Neural cell (in vitro differentiated cells): Measurements from ENCODE around the gene LRRC8E. TPM values are rescaled to one million over a fixed set of nuclear protein-coding genes. Genes with fewer than 3 reads are reported as not detected.

Source experiments
- H2AFZ ChIP-seq: fragments of 200-600, 300-800 bp; sonication (generic), shearing (Covaris generic); 2 replicates; pipeline ENCODE4 v1.6.0; 2014; ENCODE audit warnings: low read depth, mild to moderate bottlenecking, antibody characterized with exemption, low read length, moderate library complexity
- H3F3A ChIP-seq: fragments of 200-600 bp; shearing (Covaris generic); 2 replicates; pipeline ENCODE4 v1.6.1; 2016; ENCODE audit warnings: mild to moderate bottlenecking, moderate library complexity, mixed read lengths, antibody characterized with exemption, low read length; ENCODE audit not compliant: insufficient read depth, poor library complexity, severe bottlenecking
- H3K27ac ChIP-seq: fragments of 200-600, 300-800 bp; sonication (generic), shearing (Covaris generic); 2 replicates; pipeline ENCODE4 v1.5.1; 2014; ENCODE audit warnings: mild to moderate bottlenecking, low read length, moderate library complexity
- H3K27me3 ChIP-seq: fragments of 300-800, 200-600 bp; sonication (generic), shearing (Covaris generic); 2 replicates; pipeline ENCODE4 v1.6.0; 2014; ENCODE audit warnings: mild to moderate bottlenecking, low read depth, low read length, moderate library complexity; ENCODE audit not compliant: insufficient read depth
- H3K36me3 ChIP-seq: fragments of 300-800, 200-600 bp; sonication (generic), shearing (Covaris generic); 2 replicates; pipeline ENCODE4 v1.5.1; 2014; ENCODE audit warnings: mild to moderate bottlenecking, antibody characterized with exemption, low read length, moderate library complexity; ENCODE audit not compliant: insufficient read depth
- H3K4me2 ChIP-seq: fragments of 300-800, 200-600 bp; sonication (generic), shearing (Covaris generic); 2 replicates; pipeline ENCODE4 v1.6.0; 2014; ENCODE audit warnings: mild to moderate bottlenecking, low read length
- H3K4me3 ChIP-seq: fragments of 300-800, 200-600 bp; sonication (generic), shearing (Covaris generic); 2 replicates; pipeline ENCODE4 v1.5.1; 2014; ENCODE audit warnings: mild to moderate bottlenecking, low read length, moderate library complexity
- H3K79me2 ChIP-seq: fragments of 200-600 bp; shearing (Covaris generic); replicated peaks from 2 replicates; pipeline ENCODE4 v1.6.0; 2014; ENCODE audit warnings: mild to moderate bottlenecking, low read length, moderate library complexity; ENCODE audit not compliant: insufficient read depth
- H3K9ac ChIP-seq: fragments of 300-800, 200-600 bp; sonication (generic), shearing (Covaris generic); 2 replicates; pipeline ENCODE4 v1.6.1; 2016; ENCODE audit warnings: mild to moderate bottlenecking, low read length, mixed read lengths
- H3K9me2 ChIP-seq: fragments of 200-600 bp; shearing (Covaris generic); 2 replicates; pipeline ENCODE4 v1.6.1; 2016; ENCODE audit warnings: mild to moderate bottlenecking, low read length, mixed read lengths; ENCODE audit not compliant: insufficient read depth
- H3K9me3 ChIP-seq: fragments of 200-600, 300-800 bp; sonication (generic), shearing (Covaris generic); 2 replicates; pipeline ENCODE4 v1.6.1; 2016; ENCODE audit warnings: mild to moderate bottlenecking, mixed run types, low read length, moderate library complexity, mixed read lengths
- H4K20me1 ChIP-seq: fragments of 200-600 bp; shearing (Covaris generic); 2 replicates; pipeline ENCODE4 v1.6.1; 2016; ENCODE audit warnings: mild to moderate bottlenecking, mixed run types; ENCODE audit not compliant: insufficient read depth
- EP300 ChIP-seq: fragments of 450-650 bp; conservative IDR thresholded peaks from 2 replicates; pipeline ENCODE4 v1.6.1; 2014; ENCODE audit warnings: antibody characterized with exemption, mild to moderate bottlenecking, moderate library complexity; ENCODE audit not compliant: poor library complexity, severe bottlenecking
- EZH2 ChIP-seq: fragments of 200-600, 300-800 bp; shearing (Covaris generic), sonication (generic); IDR thresholded peaks from 2 replicates; pipeline ENCODE4 v1.6.1; 2014; ENCODE audit warnings: antibody characterized with exemption, low read length, borderline replicate concordance, mild to moderate bottlenecking; ENCODE audit not compliant: insufficient read depth, poor library complexity, severe bottlenecking
- MXI1 ChIP-seq: fragments of 450-650 bp; conservative IDR thresholded peaks from 2 replicates; pipeline ENCODE4 v1.6.1; 2014; ENCODE audit warnings: antibody characterized with exemption, mild to moderate bottlenecking; ENCODE audit not compliant: poor library complexity, severe bottlenecking
- POLR2AphosphoS5 ChIP-seq: IDR thresholded peaks from 2 replicates; pipeline ENCODE4 v1.6.1; 2012
- RAD21 ChIP-seq: fragments of 450-650 bp; conservative IDR thresholded peaks from 2 replicates; pipeline ENCODE4 v1.6.1; 2014; ENCODE audit warnings: antibody characterized with exemption, mild to moderate bottlenecking, moderate library complexity
- SMC3 ChIP-seq: fragments of 450-650 bp; conservative IDR thresholded peaks from 2 replicates; pipeline ENCODE4 v1.6.1; 2014; ENCODE audit warnings: antibody characterized with exemption, mild to moderate bottlenecking, moderate library complexity; ENCODE audit not compliant: poor library complexity
- TAF1 ChIP-seq: IDR thresholded peaks from 2 replicates; pipeline ENCODE4 v1.6.1; 2012; ENCODE audit warnings: low read depth
- polyA plus RNA-seq: library from polyadenylated mRNA; depleted of rRNA; stranded (reverse); fragments of >200 nt; gene quantifications from 2 replicates; pipeline ENCODE4 v1.2.3, GENCODE V29; 2014
- TF ChIP-seq, protein P1 (sequence below): fragments of 450-650 bp; IDR thresholded peaks from 2 replicates; pipeline ENCODE4 v1.5.1; 2014; ENCODE audit warnings: antibody characterized with exemption, mild to moderate bottlenecking, moderate library complexity; ENCODE audit not compliant: poor library complexity, severe bottlenecking
- TF ChIP-seq, protein P2 (sequence below): IDR thresholded peaks from 2 replicates; pipeline ENCODE4 v1.6.1; 2012; ENCODE audit warnings: borderline replicate concordance

The LRRC8E gene
- polyA plus RNA-seq, 1 donor from 2014 or later = not detected

DNA sequence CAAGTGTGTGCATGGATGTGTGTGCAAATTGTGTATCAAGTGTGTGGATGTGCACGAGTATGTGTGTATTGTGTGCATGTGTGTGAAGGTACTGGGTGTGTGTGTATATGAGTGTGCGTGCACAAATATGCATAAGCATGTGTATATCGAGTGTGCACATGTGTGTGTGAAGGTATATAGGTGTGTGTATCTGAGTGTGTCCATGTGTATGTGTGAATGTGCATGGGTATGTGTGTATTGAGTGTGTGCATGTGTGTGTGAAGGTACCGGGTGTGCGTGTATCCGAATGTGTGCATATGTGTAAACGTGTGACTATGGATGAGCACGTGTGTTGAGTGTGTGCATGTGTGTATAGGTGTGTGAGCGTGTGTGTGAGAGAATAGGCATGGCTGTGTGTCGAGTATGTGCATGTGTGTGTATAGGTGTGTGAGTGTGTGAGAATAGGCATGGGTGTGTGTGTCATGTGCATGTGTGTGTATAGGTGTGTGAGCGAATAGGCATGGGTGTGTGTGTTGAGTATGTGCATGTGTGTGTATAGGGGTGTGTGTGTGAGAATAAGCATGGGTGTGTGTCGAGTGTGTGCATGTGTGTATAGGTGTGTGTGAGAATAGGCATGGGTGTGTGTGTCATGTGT, 45.5 kb upstream of the LRRC8E start:
- H3K36me3 ChIP-seq = no peaks in the 10 kb centered on the region
- H3K27ac ChIP-seq = no peak overlapping the region
- TF ChIP-seq, protein P1, sequence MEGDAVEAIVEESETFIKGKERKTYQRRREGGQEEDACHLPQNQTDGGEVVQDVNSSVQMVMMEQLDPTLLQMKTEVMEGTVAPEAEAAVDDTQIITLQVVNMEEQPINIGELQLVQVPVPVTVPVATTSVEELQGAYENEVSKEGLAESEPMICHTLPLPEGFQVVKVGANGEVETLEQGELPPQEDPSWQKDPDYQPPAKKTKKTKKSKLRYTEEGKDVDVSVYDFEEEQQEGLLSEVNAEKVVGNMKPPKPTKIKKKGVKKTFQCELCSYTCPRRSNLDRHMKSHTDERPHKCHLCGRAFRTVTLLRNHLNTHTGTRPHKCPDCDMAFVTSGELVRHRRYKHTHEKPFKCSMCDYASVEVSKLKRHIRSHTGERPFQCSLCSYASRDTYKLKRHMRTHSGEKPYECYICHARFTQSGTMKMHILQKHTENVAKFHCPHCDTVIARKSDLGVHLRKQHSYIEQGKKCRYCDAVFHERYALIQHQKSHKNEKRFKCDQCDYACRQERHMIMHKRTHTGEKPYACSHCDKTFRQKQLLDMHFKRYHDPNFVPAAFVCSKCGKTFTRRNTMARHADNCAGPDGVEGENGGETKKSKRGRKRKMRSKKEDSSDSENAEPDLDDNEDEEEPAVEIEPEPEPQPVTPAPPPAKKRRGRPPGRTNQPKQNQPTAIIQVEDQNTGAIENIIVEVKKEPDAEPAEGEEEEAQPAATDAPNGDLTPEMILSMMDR = no peak
- TF ChIP-seq, protein P2, sequence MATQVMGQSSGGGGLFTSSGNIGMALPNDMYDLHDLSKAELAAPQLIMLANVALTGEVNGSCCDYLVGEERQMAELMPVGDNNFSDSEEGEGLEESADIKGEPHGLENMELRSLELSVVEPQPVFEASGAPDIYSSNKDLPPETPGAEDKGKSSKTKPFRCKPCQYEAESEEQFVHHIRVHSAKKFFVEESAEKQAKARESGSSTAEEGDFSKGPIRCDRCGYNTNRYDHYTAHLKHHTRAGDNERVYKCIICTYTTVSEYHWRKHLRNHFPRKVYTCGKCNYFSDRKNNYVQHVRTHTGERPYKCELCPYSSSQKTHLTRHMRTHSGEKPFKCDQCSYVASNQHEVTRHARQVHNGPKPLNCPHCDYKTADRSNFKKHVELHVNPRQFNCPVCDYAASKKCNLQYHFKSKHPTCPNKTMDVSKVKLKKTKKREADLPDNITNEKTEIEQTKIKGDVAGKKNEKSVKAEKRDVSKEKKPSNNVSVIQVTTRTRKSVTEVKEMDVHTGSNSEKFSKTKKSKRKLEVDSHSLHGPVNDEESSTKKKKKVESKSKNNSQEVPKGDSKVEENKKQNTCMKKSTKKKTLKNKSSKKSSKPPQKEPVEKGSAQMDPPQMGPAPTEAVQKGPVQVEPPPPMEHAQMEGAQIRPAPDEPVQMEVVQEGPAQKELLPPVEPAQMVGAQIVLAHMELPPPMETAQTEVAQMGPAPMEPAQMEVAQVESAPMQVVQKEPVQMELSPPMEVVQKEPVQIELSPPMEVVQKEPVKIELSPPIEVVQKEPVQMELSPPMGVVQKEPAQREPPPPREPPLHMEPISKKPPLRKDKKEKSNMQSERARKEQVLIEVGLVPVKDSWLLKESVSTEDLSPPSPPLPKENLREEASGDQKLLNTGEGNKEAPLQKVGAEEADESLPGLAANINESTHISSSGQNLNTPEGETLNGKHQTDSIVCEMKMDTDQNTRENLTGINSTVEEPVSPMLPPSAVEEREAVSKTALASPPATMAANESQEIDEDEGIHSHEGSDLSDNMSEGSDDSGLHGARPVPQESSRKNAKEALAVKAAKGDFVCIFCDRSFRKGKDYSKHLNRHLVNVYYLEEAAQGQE = no peak
- TF ChIP-seq MXI1 (no peak), POLR2AphosphoS5 (no peak), EP300 (no peak), EZH2 (no peak), TAF1 (no peak), SMC3 (no peak), RAD21 (no peak)
- no peak overlapping the region for H3K4me3 ChIP-seq
- no peaks in the 10 kb centered on the region for H3K9me3 ChIP-seq
- no peaks in the 10 kb centered on the region for H4K20me1 ChIP-seq
- no peaks in the 10 kb centered on the region for H3F3A ChIP-seq
- H3K9ac ChIP-seq = no peak overlapping the region
- no peaks in the 10 kb centered on the region for H3K27me3 ChIP-seq
- no peak overlapping the region for H3K4me2 ChIP-seq
- no peak overlapping the region for H2AFZ ChIP-seq
- H3K9me2 ChIP-seq = no peaks in the 10 kb centered on the region
- H3K79me2 ChIP-seq = peaks cover 2% of the 10 kb centered on the region

DNA sequence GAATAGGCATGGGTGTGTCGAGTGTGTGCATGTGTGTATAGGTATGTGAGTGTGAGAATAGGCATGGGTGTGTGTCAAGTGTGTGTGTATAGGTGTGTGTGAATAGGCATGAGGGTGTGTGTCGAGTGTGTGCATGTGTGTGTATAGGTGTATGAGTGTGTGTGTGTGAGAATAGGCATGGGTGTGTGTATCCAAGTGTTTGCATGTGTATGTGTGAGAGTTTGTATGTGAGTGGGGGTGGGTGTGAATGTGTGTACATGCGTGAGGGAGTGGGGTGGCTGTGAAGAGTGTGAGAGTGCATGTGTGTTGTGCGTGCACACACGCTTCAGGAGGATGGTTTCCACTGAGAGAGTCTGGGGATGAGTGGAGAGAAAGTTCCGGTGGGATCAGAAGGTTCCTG, 44.8 kb upstream of the LRRC8E start:
- Histone ChIP-seq H4K20me1 (no peaks in the 10 kb centered on the region), H2AFZ (no peak overlapping the region), H3F3A (no peaks in the 10 kb centered on the region), H3K4me2 (no peak overlapping the region), H3K4me3 (no peak overlapping the region), H3K36me3 (no peaks in the 10 kb centered on the region), H3K79me2 (peaks cover 2% of the 10 kb centered on the region), H3K27me3 (no peaks in the 10 kb centered on the region), H3K9ac (no peak overlapping the region), H3K9me3 (no peaks in the 10 kb centered on the region), H3K27ac (no peak overlapping the region), H3K9me2 (no peaks in the 10 kb centered on the region)
- no peak for TF ChIP-seq TAF1
- TF ChIP-seq EZH2 = no peak
- no peak for TF ChIP-seq MXI1
- no peak for TF ChIP-seq EP300
- TF ChIP-seq, protein P2 = no peak
- TF ChIP-seq SMC3 = no peak
